Hematopoietic multipotent progenitor cell treated with erythropoietin and hydrocortisone succinate and interleukin-3 and kit ligand, for 17 days (in vitro differentiated cells): Measurements from ENCODE around the gene WNT11.

Experiments
- DNase-seq: peaks from one replicate; pipeline ENCODE4 v3.0.0-alpha.2; 2015; ENCODE audit warnings: low spot score

WNT11 gene

DNA sequence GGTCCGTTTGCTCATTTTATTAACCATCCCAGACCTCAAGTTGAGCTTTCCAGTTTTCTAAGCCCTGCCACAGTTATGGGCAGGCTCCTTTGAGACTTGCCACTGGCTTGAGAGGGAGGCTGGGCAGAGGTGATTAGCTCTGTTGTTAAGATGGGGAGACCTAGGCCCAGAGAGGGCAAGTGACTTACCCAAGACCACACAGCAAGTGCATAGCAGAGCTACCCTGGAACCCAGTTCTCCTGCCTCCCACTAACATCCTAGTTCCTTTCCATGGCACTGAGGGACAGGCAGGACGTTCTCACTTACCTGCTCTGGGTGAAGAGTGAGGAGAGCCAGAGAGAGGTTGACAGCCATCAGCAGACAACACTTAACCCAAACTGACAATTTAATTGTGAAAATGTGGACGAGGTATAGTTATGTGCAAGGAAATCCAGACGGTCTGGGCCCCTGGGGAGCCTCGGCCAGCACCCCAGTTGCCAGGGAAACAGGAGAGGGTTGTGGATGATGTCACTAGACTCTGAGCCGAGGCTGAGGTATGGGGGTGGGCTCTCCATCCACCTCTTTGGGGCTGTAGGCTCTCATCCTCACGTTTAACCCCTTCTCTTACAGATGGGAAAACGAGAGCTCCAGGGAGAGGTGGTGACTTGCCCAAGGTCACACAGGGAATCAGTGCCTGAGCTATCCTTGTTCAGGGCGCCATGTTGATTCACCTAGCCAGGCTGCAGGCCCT lies 12.3 kb upstream of the WNT11 start:
- no peak for DNase-seq

GRCh38 chr11:76217653-76218160 lies 11.4 kb upstream of the WNT11 start:
- DNase-seq: no peak

DNA sequence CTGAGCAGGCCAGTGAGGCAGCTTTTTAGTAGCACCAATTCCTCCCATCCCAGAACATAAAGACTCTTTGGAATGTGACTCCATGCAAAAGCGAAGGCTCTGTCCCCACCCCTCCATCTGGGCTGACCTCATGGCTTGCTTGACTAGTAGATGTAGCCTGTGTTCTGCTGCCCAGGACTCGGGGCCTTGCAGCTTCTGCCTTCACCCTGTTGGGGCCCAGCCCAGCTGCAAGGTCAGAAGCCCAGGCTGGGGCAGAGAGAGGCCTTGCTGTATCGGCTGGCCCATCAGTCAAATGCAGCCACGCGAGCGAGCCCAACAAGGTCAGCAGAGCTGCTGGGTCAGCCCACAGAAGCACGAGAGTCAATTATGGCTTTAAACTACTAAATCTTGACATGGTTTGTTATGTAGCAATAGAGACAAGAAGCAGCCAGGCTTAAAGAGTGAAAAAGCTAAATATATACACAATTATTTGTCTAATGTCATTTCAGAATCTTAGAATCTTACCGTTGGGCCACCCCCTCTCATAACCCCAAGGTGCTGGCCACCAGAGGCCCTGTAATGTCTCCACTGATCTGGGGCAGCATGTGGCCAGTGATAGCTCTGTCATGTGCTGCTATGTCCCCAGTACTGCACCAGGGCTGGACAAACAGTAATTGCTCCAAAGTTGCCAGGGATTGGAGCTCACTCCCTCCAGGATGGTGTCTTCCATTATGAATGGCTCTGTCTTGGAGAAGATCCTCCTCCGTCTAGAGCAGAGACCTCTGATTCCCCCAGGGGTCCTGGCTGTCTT lies 10.4 kb upstream of the WNT11 start:
- DNase-seq: no peak

DNA sequence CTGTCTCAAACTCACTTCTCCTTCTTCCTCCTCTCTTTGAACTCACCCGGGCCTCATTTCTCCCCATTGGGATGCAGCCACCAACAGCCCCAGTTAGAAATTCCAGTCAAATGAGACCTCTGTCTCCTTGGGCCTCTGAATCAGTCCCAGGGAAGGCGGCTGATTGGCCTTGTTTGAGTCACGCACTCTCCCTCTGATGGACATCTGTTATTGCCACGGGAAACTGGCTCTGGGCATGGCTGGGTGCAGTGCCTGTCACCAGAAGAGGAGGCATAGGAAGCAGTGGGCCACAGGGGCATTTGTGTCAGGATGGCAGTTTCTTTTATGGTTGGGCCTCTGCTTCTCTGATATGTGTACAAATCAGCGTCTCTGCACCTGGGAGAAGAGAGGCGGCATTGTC lies 9.6 kb upstream of the WNT11 start:
- DNase-seq: no peak

GRCh38 chr11:76214968-76215548 lies 8.8 kb upstream of the WNT11 start:
- no peak for DNase-seq

GRCh38 chr11:76214186-76214585 lies 7.9 kb upstream of the WNT11 start:
- DNase-seq: no peak

GRCh38 chr11:76212086-76213035 lies 6.1 kb upstream of the WNT11 start:
- DNase-seq: no peak

GRCh38 chr11:76210931-76211851 lies 4.9 kb upstream of the WNT11 start:
- DNase-seq: no peak

DNA sequence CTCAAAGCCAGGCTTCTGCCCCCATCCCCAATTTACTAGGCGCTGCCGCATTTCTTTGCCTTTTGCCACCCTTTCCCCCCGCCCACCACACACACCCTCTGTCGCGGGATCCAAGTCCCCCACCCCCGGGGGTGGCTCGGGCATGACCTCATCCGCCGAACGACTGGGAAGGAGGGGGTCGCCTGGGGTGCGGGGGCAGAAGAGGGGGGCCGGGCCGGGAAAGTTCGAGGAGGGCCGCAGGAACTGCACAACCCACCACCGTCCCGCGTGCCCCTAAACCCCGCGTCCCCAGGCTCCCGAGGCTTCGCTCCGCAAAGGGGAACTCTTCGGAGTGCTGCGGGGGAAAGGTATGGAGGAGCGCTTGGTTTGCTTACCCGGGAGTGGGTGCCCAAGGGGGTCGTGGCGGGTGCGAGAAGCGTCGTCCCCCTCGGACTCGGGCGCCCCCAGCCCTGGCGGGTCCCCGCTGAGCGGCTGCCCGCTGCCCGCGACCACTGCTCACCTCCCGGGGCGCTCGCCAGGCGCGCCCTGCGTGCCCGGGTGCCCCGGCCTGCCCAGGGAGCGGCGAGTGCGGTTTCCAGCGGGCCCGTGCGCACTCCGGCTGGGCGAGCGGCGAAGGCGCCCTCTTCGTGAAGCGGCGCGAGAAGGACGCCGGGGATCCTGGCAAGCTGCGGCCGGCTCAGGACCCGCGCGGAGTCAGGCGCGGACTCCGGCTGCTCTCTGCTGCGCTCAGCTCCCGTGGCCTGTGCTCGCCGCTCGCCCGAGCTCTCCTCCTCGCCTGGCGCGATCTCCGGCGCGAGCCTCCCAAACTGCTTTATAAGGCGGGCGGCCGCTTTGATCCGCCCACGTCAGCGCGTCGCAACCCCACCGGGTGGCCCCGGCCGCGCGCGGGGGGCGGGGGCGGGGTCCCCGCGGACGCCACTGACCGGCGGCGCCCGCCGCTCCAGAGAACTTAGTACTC lies 4.0 kb upstream of the WNT11 start:
- no peak for DNase-seq

GRCh38 chr11:76209375-76209972 lies 3.2 kb upstream of the WNT11 start:
- DNase-seq: no peak

GRCh38 chr11:76208438-76209374 lies 2.4 kb upstream of the WNT11 start:
- DNase-seq: peak; percentile 26

DNA sequence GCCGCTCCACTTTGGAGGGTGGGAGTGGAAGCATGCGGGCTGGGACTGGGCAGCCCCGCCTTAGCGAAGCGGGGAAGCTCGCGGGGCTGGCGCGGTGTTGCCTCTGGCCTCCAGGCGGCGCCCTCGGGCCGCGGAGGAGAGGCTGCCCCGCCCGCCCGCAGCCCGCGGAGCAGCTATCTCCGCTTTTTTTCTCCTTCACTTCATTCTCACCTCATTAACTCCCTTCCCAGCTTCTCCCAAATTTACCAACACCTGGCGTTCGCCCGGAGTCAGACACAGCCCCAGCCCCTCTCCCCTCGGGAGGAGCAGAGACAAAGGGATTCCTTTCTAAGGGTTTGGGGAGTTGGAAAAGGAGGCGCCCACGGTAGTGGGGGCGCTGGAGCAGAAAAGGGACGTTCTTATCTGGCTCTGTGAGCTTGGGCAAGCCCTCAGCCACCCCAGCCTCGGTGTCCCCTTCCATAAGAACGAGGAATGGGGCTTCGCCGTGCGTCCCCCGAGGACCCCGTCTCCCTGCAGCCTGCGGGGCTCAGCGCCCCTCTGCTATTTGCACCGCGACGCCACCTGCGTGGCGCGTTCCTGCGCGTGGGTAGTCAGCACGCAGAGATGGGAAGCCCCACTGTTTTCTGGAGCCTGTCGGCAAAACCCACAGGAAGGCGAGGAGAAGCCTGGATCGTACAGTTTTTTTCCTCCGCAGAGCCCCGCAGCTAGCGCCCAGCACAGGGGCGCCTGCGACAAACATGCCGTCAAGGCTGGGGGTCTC lies 1.5 kb upstream of the WNT11 start:
- DNase-seq: peak; percentile 73

DNA sequence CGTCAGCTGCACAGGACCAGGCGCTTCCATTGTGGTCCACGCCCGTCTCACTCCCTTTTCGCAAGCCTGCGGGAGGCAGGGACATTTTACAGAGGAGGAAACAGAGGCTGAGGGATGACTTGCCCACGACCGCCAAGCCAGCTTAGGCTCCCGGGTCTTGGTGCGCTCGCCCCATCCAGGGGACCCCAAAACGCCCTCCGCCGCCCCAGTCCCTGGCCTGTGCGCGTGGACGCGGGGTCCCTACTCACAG lies 300 bp downstream of the WNT11 start:
- DNase-seq: no peak

- no peak for DNase-seq
Measured at GRCh38 chr11:76205252-76206076, 838 bp downstream of the WNT11 start.

DNA sequence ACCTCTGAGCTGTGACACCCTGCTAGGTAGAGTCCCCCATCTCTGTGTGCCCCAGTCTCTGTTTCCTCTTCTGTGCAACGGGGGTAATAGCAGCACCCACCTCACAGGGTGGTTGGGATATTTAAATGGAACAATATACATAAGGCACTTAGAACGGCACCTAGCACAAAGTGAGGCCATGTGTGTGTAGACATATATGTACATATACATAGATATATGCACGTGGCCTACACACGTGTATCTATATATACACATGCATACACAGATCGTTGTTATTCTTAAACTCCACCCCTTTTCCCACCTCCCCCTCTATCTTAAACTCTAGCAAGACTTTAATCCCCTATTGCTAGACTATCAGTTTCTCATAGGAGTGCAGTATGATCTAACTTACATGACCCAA lies 2.4 kb downstream of the WNT11 start:
- no peak for DNase-seq

- no peak for DNase-seq
Measured at GRCh38 chr11:76203131-76203925, 3.0 kb downstream of the WNT11 start.
